Mesenchymal stem cell (in vitro differentiated cells and primary cell): ENCODE measurements around the gene BCO1.

Source experiments
- DNase-seq: peaks from one replicate; pipeline ENCODE4 v3.0.0-alpha.2; 2013
- H2AFZ ChIP-seq: one replicate; pipeline ENCODE4 v1.6.1; 2013; ENCODE audit warnings: low read depth, mild to moderate bottlenecking, control low read depth, inconsistent platforms, low read length, moderate library complexity
- H2AK5ac ChIP-seq: 2 replicates; pipeline ENCODE4 v1.6.1; 2013; ENCODE audit warnings: low read length, moderate library complexity, mild to moderate bottlenecking, inconsistent platforms; ENCODE audit not compliant: severe bottlenecking
- H2BK120ac ChIP-seq: one replicate; pipeline ENCODE4 v1.6.1; 2013; ENCODE audit warnings: low read depth, mild to moderate bottlenecking, inconsistent platforms, low read length, moderate library complexity
- H2BK12ac ChIP-seq, 2 experiments: one replicate each; pipeline ENCODE4 v1.6.1; 2013; ENCODE audit warnings: inconsistent platforms in 2 of 2, low read length in 2 of 2, mild to moderate bottlenecking in 2 of 2, moderate library complexity in 2 of 2, control low read depth in 1 of 2
- H2BK15ac ChIP-seq: one replicate; pipeline ENCODE4 v1.6.1; 2013; ENCODE audit warnings: mild to moderate bottlenecking, low read depth, inconsistent platforms; ENCODE audit not compliant: poor library complexity, severe bottlenecking
- H2BK5ac ChIP-seq: 2 replicates; pipeline ENCODE4 v1.6.1; 2013; ENCODE audit warnings: low read depth, mild to moderate bottlenecking, low read length, control low read depth, inconsistent platforms; ENCODE audit not compliant: poor library complexity, severe bottlenecking
- H3K14ac ChIP-seq, 2 experiments: one replicate each; pipeline ENCODE4 v1.6.1; 2013; ENCODE audit warnings: inconsistent platforms in 2 of 2, low read length in 2 of 2, control low read depth in 1 of 2, mild to moderate bottlenecking in 1 of 2, moderate library complexity in 1 of 2
- H3K18ac ChIP-seq, 2 experiments: one replicate each; pipeline ENCODE4 v1.6.1; 2013; ENCODE audit warnings: inconsistent platforms in 2 of 2, low read length in 2 of 2, control low read depth in 1 of 2, low read depth in 1 of 2, mild to moderate bottlenecking in 1 of 2
- H3K23ac ChIP-seq, 2 experiments: one replicate each; pipeline ENCODE4 v1.6.1; 2013; ENCODE audit warnings: inconsistent platforms in 2 of 2, low read length in 2 of 2, mild to moderate bottlenecking in 2 of 2, moderate library complexity in 2 of 2, control low read depth in 1 of 2
- H3K27ac ChIP-seq: 2 replicates; pipeline ENCODE4 v1.5.1; 2013; ENCODE audit warnings: mild to moderate bottlenecking, moderate library complexity, low read length, control low read depth, inconsistent platforms; ENCODE audit not compliant: poor library complexity, severe bottlenecking
- H3K27me3 ChIP-seq, 2 experiments: 2 replicates each; pipeline versions ENCODE4 v1.6.1 to v1.7.0; 2013; ENCODE audit warnings: low read length in 2 of 2, mild to moderate bottlenecking in 2 of 2, moderate library complexity in 2 of 2, control low read depth in 1 of 2, inconsistent platforms in 1 of 2; ENCODE audit not compliant: control insufficient read depth in 1 of 2, insufficient read depth in 1 of 2
- H3K36me3 ChIP-seq, 2 experiments: 2 replicates each; pipeline versions ENCODE4 v1.6.1 to v1.7.0; 2013; ENCODE audit warnings: low read length in 2 of 2, control low read depth in 1 of 2, inconsistent platforms in 1 of 2, low read depth in 1 of 2, mild to moderate bottlenecking in 1 of 2; ENCODE audit not compliant: insufficient read depth in 2 of 2, control insufficient read depth in 1 of 2
- H3K4ac ChIP-seq, 2 experiments: one replicate each; pipeline ENCODE4 v1.6.1; 2013; ENCODE audit warnings: inconsistent platforms in 2 of 2, low read length in 2 of 2, mild to moderate bottlenecking in 2 of 2, moderate library complexity in 2 of 2, control low read depth in 1 of 2, low read depth in 1 of 2
- H3K4me1 ChIP-seq: 2 replicates; pipeline ENCODE4 v1.6.1; 2013; ENCODE audit warnings: low read depth, low read length, control low read depth; ENCODE audit not compliant: control insufficient read depth, insufficient read depth
- H3K4me2 ChIP-seq: 2 replicates; pipeline ENCODE4 v1.6.1; 2013; ENCODE audit warnings: low read length, mild to moderate bottlenecking, inconsistent platforms; ENCODE audit not compliant: poor library complexity, severe bottlenecking
- H3K4me3 ChIP-seq, 2 experiments: 2 replicates each; pipeline versions ENCODE4 v1.5.1 to v1.7.0; 2013; ENCODE audit warnings: low read length in 2 of 2, mild to moderate bottlenecking in 2 of 2, control low read depth in 1 of 2, low read depth in 1 of 2; ENCODE audit not compliant: insufficient read depth in 1 of 2
- H3K79me1 ChIP-seq: replicated peaks from 2 replicates; pipeline ENCODE4 v1.6.1; 2013; ENCODE audit warnings: mild to moderate bottlenecking, control low read depth, low read length, inconsistent platforms; ENCODE audit not compliant: poor library complexity, severe bottlenecking
- H3K9ac ChIP-seq: 2 replicates; pipeline ENCODE4 v1.7.0; 2013; ENCODE audit warnings: mild to moderate bottlenecking, low read length, moderate library complexity
- H3K9me3 ChIP-seq: 2 replicates; pipeline ENCODE4 v1.7.0; 2013; ENCODE audit warnings: mild to moderate bottlenecking, low read length; ENCODE audit not compliant: control insufficient read depth
- H4K8ac ChIP-seq: one replicate; pipeline ENCODE4 v1.6.1; 2013; ENCODE audit warnings: inconsistent platforms, mild to moderate bottlenecking, low read length, moderate library complexity
- H4K91ac ChIP-seq: one replicate; pipeline ENCODE4 v1.6.1; 2013; ENCODE audit warnings: mild to moderate bottlenecking, low read length, inconsistent platforms
- WGBS: methylation state at CpG from one replicate; pipeline ENCODE4 v1.1.7; 2013; ENCODE audit warnings: mixed read lengths; 5-methylcytosine and 5-hydroxymethylcytosine counted together

Gene BCO1

DNA sequence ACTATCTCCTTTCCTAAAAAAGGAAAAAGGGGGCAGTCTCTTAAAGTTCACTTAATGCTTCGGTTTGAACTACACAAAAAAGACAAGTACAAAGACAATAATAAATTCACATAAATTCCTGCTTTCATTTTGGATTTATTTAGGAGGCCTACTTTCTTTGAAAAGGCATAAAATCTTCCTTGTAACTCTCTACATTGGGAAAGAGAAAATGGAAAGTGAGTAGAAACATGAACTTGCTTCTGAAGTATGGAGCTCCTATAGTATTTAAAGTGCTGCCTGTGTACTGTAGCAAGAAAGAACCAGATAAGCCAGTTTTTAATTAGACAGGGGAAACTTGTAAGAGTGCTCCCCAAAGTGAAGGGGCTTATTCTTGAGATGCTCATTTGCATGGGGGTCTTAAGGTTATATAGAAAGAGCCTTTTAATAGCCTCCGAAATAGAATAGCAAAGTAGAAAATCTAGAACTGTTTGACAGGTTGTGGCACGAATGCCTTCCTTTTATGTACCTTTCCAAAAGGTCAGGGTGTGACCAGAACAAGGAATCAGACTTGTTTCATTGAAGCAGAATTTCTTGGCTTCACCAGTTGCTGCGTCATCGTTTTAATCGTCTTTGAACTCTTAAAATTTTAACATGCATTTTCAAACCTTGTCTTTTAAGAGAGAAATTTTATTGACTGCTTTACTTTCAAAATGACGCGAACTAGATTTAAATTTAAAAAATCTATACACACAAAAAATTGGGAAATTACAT lies 89.1 kb downstream of the BCO1 start:
- Histone ChIP-seq H2BK5ac (no peak overlapping the region), H2BK15ac (no peak overlapping the region), H3K18ac (no peak overlapping the region), H2AK5ac (no peak overlapping the region), H3K27ac (no peak overlapping the region), H3K27me3 (no peaks in the 10 kb centered on the region), H3K4ac (no peak overlapping the region), H3K23ac (no peak overlapping the region), H3K9me3 (no peaks in the 10 kb centered on the region), H3K36me3 (peaks cover 0 to 6% of the 10 kb centered on the region in 2 experiments), H3K4me2 (no peak overlapping the region), H4K8ac (no peak overlapping the region), H4K91ac (no peak overlapping the region), H3K79me1 (peaks cover 36% of the 10 kb centered on the region), H2AFZ (no peak overlapping the region), H3K4me1 (peaks cover 6% of the 10 kb centered on the region), H3K9ac (no peak overlapping the region), H3K14ac (no peak overlapping the region), H2BK120ac (no peak overlapping the region), H2BK12ac (no peak overlapping the region), H3K4me3 (no peak overlapping the region)
- 77% methylated on average over 5 of the region's 8 CpGs for WGBS
- DNase-seq: no peak

- Histone ChIP-seq H4K8ac (no peak overlapping the region), H3K18ac (no peak overlapping the region), H3K9ac (no peak overlapping the region), H3K4me1 (no peaks in the 10 kb centered on the region), H2AK5ac (no peak overlapping the region), H2BK5ac (no peak overlapping the region), H2BK15ac (no peak overlapping the region), H3K27me3 (no peaks in the 10 kb centered on the region), H3K23ac (no peak overlapping the region), H4K91ac (no peak overlapping the region), H3K36me3 (no peaks in the 10 kb centered on the region), H2AFZ (no peak overlapping the region), H2BK120ac (no peak overlapping the region), H3K14ac (no peak overlapping the region), H3K27ac (no peak overlapping the region), H3K4ac (no peak overlapping the region), H2BK12ac (no peak overlapping the region), H3K4me2 (no peak overlapping the region), H3K79me1 (peaks cover 36% of the 10 kb centered on the region), H3K4me3 (no peak overlapping the region), H3K9me3 (no peaks in the 10 kb centered on the region)
- no peak for DNase-seq
- WGBS: 83% methylated on average over 5 of the region's 5 CpGs
Observed at GRCh38 chr16:81329947-81330346, 91.5 kb downstream of the BCO1 start.

GRCh38 chr16:81333356-81333755 lies 94.9 kb downstream of the BCO1 start:
- Histone ChIP-seq H2BK120ac (no peak overlapping the region), H2BK12ac (no peak overlapping the region), H3K36me3 (no peaks in the 10 kb centered on the region), H3K14ac (no peak overlapping the region), H4K91ac (no peak overlapping the region), H4K8ac (no peak overlapping the region), H3K9ac (no peak overlapping the region), H3K23ac (no peak overlapping the region), H2BK5ac (no peak overlapping the region), H2AFZ (no peak overlapping the region), H3K4me2 (no peak overlapping the region), H3K4ac (no peak overlapping the region), H2AK5ac (no peak overlapping the region), H3K18ac (no peak overlapping the region), H3K27me3 (no peaks in the 10 kb centered on the region), H2BK15ac (no peak overlapping the region), H3K79me1 (peaks cover 40% of the 10 kb centered on the region), H3K27ac (no peak overlapping the region), H3K4me1 (peaks cover 4% of the 10 kb centered on the region), H3K4me3 (no peak overlapping the region), H3K9me3 (no peaks in the 10 kb centered on the region)
- DNase-seq: no peak
- WGBS: 96% methylated on average over 3 of the region's 3 CpGs

DNA sequence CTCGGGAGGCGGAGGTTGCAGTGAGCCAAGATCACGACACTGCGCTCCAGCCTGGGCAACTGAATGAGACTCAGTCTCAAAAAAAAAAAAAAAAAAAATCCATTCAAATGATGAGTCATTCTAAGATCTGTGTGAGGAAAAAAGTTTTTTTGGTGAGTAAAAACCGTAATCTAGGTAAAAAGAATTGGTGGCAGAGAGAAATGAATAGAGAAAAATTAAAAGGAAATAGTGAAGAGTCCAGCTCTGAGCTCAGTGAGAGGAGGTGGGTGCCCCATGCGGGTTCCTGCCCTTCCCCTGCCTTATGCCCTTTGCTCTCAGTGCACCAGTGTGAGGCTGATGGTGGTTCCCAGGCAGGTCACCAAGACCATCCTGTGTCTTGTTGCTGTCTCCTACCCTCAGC lies 97.2 kb downstream of the BCO1 start:
- no peak overlapping the region for H2BK15ac ChIP-seq
- H2BK5ac ChIP-seq: no peak overlapping the region
- no peak overlapping the region for H2AFZ ChIP-seq
- H2BK12ac ChIP-seq: no peak overlapping the region
- H3K9ac ChIP-seq: no peak overlapping the region
- no peak overlapping the region for H3K18ac ChIP-seq
- no peak overlapping the region for H3K4me3 ChIP-seq
- peaks cover 4% of the 10 kb centered on the region for H3K4me1 ChIP-seq
- H3K4ac ChIP-seq: no peak overlapping the region
- no peaks in the 10 kb centered on the region for H3K9me3 ChIP-seq
- no peak overlapping the region for H3K27ac ChIP-seq
- no peak overlapping the region for H3K4me2 ChIP-seq
- no peak overlapping the region for H3K23ac ChIP-seq
- peaks cover 46% of the 10 kb centered on the region for H3K79me1 ChIP-seq
- no peak for DNase-seq
- H2BK120ac ChIP-seq: no peak overlapping the region
- H4K8ac ChIP-seq: no peak overlapping the region
- H3K14ac ChIP-seq: no peak overlapping the region
- H3K36me3 ChIP-seq: no peaks in the 10 kb centered on the region
- H2AK5ac ChIP-seq: no peak overlapping the region
- no peak overlapping the region for H4K91ac ChIP-seq
- no peaks in the 10 kb centered on the region for H3K27me3 ChIP-seq
- 98% methylated on average over 4 of the region's 6 CpGs for WGBS
